GF-D8 (cell line): Measurements from ENCODE around the gene SPTBN1.

Experiments
- DNase-seq: peaks from one replicate; lab custom pipeline; 2025; lab: John Stamatoyannopoulos, UW

The SPTBN1 gene

DNA sequence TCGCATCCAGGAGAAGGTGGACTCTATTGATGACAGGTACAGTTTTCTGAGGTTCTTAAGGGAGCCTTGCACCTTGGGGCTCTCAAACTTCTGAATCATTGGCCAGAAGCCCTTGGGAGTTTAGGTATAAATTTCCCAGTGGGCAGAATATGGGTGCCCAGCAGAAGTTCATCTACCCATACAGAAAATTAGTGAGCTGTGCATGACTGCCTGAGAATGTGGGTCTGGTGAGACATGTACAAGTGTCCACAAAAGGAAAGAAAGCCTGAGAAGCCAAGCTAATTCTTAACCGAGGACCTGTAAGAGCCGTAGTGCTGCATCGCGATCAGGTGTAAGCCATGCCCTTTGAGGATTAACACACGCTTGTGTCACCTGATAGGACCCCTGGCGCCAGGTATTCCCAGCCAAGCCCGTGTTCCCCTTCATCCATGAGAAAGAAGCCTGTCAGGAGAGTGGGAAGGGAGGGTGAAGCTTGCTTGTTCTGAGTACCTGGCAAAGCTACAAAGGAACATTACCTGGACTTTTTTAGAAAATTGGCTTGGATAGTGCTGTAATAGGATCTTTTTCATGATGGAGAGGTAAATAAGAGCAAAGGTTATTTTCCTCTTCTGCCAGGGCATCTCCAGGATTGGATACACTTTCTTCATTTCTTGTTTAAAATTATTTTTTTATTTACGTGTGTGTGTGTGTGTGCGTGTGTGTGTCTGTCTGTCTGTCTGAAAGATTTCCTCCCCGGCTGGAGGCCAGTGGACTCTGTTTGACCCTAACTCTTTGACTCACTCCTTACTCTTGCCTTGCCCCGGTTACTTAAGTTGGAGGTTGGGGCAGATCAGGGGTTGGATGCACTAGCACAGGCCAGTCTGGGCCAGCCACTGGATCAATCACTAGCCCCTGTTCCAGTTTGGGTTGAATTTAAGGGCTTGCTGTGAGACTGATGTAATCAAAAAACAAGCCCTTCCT lies 176.9 kb downstream of the SPTBN1 start:
- no peak for DNase-seq

DNA sequence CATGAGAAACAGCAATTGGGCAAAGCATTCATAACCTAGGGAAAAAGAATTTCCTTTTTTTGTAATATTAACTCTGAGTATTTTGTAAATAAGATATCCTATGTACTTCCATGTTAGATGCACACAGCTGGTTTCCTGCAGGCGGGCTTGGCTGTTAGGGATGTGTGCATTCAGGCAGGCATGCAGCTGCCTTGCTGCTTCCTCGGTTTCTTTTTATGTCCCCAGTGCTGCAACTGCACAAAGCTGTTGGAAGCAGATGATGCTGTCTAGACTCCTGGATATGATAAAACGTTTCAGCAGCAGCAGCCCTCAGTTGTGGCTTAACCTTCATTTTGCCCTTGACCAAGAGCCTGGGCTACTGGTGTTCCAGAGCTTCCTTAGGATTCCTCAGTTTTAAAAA lies 177.9 kb downstream of the SPTBN1 start:
- DNase-seq = no peak

DNA sequence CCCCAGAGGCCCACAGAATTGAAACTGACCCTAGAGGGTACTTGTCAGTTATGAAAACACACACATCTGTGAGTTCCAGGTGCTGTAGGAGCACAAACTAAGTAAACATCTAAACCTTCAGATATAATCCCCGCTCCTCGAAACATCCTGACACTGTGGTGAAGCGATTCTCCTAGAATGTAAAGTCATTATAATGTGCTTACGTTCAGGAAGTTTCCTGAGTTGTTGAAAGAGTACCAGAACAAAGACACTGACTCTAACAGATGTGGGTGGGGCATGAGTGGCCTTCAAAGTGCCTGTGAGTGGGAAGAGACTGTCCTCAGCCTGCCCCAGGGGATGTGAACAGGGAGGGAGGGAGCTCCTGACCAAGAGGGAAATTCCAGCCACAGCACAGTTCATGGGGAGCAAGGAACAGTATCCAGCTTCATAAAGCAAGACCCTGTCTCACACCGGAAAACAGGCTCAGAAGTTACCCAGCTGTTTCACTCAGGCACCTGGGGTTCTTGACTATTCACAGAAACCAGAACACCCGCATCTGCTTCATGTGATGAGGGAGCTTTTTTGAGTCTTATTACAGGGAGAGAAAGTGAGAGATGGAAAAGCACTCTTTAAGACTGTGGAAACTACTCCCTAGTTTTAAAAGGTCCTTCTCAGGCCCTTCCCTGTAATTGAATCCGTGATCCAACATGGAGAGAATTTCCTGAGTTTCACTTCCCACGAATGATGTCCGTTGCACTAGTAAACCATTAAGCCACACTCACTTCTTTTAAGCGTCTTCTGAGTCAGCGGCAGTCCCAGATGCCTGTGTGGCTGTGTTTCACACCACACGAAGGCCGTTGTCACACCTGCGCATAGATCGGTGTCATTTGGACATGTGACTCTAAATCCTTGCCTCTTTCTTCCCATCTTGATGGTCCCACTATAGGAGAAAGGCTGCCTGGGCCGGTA lies 178.7 kb downstream of the SPTBN1 start:
- no peak for DNase-seq

DNA sequence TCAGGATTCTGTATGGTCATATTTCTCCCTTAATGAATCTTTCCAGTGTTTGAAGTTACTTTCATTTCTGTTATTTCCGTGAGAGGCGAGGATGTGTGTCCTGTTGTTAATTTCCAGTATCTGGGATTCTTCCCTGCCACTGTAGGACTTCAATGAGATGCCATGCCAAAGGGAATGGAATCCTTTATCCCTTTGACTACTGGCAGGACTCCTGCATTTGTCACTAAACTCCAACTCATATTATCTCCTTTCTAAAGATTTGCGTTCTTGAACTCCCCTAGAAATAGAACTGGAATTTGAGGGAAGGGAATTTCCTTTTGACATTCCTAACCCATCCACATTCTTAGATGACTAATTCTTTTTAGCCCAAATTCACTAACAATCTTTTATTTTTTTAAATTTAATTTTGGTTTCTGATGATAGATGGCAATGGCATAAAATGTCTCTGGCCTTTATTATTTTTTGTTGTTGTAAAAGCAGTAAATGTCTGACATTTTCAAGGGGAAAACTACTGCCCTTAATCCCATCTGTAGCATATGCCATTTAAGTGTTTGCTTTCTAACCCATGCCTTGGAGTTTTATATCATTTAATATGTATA lies 179.5 kb downstream of the SPTBN1 start:
- DNase-seq = no peak

DNA sequence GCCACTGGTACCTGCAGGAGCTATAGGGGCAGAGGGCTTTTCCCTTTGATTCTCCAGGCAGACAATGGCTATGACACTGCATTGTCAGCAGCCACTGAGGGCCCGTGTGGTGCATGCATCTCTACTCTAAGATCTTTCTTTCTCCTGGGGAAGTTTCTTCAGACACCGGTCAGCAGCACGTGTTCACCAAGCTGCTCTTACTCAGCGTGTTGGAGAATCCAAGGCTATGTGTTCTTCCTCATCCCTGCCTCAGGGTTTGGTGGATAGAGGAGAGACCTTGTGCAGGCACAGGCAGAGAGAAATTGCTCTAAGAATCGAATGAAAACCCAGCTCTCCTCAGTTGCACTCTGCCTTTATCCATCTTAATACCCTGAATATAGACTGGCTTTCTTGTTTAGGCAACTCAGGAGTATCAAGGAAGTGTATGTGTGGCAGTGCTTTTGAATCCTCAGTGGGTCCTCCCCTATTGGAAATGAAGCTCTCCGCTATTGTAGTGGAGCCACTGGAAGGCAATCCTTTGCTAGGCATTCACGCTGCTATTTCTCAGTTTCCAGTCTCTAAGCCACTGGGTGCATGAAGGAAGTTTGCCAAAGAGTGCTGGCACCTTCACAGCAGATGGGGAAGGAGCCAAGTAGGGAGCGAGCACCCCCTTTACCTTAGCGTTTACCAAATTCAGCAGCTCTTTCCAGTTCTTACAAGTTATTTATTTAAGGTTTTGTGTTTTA lies 180.4 kb downstream of the SPTBN1 start:
- DNase-seq = no peak

DNA sequence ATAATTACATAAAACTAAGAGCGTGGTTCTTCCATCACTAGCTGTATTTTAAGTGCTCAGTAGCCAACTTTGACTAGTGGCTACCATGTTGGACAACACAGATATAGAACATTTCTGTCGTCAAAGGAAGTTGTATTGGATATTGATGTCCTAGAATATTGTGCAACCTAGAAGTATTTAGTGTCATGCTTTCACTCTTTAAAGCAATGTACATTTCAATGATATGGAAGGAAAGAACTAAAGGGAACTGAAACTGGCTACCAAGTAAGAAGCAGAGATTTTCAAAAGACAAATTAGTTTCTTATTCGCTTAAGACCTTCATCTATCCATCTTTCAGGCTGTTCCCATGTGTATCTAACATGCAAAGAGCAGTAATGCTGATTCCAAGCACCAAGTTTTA lies 182.0 kb downstream of the SPTBN1 start:
- no peak for DNase-seq

DNA sequence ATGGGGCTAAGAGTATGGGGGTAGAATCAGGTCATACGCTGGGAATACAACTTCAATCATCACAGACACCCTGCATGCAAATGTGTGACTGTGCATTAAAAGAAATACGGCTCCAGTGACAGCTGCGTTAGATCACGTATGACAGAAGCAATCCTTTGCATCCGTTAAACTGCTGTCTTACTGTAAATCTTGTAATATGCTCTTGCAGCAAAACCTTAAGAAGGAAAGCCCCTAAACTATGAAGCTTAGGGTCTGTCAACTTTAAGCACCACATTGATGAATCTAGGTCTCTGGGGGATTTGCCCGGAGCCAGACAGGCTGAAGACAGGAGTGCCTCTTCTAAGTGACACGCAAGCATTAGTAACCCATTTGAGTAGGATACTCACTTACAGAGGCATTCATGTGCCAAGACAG lies 182.7 kb downstream of the SPTBN1 start:
- no peak for DNase-seq

DNA sequence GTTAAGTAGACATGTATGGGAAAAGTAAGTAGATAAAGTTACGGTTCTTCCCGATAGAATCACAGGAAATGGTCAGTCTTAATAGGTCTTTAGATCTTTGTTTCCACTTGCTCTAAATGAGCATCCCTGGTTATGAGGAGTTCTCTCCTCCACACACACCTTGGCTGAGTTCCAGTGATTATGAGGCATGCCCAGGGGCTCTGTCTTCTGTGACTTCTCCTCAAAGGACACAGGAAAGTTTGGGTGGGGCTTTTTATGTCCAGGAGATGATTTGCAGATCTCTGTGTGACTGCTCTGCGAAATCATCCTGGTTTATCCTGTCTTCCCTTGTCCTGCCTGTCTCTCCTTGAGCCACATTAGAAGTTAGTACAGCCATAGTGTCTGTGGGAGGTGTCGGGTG lies 183.5 kb downstream of the SPTBN1 start:
- DNase-seq = no peak

DNA sequence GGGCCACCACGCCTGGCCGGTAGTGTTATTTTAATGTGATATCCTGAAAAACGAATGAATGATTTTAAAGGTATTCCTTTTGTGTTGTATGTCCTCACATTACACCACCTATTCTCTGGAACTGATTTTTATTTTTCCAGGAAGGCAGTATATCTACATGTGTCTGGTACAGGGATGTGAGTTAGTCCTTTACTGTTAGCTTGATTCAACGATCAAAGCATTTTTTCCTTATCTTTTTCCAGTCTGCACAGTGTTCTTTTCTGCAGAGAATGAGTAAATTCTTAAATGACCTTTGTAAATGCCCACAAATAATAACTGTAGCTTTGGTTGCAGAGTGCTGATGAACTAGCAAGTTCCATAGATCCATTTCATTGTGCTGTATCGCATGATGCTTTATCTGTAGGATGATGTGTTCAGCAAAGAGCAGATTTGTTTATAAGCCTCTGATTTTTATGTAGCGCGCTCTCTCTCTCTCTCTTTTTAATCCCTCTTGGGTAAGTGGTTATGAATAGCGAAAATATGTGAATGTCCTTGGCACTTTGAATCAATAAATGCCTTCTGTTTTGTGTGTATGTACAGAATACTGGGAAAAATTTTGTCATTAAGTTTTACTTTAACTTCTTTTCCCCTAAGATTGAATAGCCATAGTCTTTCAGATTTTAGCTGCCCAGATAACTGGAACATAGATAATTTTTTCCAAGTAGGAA lies 184.9 kb downstream of the SPTBN1 start:
- no peak for DNase-seq

DNA sequence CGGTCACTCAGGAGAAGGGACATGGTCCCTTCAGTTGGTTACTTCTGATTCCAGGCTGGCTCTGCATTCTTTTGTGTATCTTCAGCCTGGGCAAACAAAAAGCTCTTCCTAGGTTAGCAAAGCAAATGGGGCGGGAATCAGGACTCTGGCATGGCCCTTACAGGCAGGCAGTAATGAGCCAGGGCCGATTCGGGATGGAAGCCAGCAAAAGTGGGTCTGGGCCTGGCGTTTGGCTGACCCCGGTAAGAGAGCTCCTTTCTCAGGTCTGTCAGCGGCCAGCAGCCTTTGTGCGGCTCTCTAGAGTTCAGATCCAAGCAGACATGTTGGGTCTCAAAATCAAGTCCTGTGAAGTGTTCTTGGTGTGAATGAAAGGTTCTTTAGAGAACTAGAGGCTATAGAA lies 185.9 kb downstream of the SPTBN1 start:
- DNase-seq = no peak

DNA sequence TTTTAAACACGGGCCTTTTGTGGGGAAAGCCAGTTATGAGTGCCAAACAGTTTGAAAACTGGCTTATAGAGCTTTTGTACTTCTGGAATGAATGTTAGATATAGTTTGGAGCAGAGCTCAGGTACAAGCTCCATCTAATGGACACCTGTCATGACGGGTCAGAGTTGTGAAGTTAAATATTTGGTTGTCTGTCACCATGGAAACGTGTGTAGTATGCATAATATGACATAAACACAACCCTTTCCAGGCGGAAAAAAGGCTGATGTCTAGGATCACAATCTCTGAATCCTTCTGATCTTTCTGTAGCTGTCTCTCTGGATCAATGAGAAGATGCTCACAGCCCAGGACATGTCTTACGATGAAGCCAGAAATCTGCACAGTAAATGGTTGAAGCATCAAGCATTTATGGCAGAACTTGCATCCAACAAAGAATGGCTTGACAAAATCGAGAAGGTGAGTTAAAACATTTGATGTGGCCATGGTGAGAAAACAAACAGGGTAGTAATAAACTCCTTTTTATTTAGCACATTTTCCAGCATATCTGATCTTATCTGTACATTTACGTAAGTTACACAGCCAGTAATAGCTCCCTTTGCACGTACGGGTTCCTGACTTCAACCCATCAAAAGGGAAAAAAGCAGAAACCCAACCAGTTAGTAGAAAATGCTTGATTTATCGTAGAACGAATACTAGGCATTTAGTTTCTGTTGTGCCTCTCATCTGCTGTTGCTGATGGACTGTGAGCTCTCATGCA lies 186.7 kb downstream of the SPTBN1 start:
- DNase-seq = no peak

DNA sequence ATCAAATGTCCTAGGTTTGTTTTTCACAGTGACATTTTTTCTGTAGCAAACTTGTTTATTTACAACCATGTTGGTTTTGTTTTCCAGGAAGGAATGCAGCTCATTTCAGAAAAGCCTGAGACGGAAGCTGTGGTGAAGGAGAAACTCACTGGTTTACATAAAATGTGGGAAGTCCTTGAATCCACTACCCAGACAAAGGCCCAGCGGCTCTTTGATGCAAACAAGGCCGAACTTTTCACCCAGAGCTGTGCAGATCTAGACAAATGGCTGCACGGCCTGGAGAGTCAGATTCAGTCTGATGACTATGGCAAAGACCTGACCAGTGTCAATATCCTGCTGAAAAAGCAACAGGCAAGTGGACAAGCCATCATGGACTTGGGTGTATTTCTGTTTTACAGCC lies 188.1 kb downstream of the SPTBN1 start:
- DNase-seq = no peak

DNA sequence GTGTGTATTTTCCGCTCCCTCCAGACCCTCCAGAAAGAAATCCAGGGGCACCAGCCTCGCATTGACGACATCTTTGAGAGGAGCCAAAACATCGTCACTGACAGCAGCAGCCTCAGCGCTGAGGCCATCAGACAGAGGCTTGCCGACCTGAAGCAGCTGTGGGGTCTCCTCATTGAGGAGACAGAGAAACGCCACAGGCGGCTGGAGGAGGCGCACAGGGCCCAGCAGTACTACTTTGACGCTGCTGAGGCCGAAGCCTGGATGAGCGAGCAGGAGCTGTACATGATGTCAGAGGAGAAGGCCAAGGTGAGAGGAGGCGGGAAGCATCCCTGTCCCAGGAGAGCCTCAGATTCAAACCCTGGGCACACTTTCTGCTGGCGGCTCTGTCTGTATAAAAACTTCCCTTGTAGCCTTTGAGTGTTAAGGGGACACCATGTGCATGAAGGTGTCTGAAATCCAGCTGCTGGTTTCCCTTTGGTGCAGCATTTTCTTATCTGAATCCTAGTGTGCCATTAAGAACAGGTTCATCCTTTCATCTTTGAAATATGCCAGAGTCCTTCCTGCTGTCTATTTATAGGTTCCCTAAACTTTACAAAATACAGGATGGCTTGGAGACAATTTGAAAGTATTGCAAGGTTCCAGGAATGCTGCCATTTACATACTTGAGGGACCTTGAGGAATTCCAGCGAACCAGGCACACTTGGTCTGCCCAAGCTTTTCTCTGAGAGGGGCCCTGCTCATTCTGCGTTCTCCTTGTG lies 190.2 kb downstream of the SPTBN1 start:
- no peak for DNase-seq

DNA sequence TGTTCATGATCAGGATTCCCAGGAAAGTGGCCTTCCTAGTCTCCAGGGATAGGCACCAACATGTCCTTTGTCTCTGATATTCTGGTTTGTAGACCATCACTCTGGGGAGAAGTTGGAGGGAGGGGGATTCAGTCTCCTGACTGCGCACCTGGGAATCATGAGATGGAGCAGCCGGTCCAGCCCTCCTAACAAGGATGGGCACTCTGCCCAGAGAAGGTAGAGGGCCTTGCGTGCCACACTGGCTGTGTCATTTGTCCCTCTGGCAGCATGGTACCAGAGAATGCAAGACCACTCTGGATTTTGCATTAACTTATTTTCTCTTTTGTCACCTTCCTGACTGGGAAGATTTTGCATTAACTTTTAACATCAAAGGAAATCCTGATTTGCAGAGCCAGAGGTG lies 192.1 kb downstream of the SPTBN1 start:
- DNase-seq = no peak

DNA sequence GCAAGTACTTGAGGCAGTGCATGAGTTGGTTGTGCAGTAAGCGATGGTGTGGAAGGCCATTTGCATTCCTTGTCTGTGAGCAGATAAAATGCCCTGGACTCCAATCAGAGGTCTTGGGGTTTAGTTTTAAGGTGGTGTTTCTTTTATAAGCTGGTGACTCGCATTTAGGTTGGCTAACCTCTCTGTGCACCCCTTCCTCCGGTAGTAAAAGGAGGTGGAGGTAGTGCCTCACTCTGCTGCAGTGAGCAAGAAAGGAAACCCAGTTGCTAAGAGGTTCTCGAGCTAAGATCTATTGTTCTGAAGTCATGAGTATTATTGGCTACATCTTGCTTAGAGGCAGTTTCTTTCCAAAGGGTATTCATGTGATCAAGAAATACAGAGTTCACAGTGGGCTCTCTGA lies 193.1 kb downstream of the SPTBN1 start:
- DNase-seq = no peak

DNA sequence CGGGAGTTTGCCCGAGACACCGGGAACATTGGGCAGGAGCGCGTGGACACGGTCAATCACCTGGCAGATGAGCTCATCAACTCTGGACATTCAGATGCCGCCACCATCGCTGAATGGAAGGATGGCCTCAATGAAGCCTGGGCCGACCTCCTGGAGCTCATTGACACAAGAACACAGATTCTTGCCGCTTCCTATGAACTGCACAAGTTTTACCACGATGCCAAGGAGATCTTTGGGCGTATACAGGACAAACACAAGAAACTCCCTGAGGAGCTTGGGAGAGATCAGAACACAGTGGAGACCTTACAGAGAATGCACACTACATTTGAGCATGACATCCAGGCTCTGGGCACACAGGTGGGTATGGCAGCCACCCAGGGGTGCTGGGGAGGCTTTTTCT lies 193.5 kb downstream of the SPTBN1 start:
- no peak for DNase-seq

DNA sequence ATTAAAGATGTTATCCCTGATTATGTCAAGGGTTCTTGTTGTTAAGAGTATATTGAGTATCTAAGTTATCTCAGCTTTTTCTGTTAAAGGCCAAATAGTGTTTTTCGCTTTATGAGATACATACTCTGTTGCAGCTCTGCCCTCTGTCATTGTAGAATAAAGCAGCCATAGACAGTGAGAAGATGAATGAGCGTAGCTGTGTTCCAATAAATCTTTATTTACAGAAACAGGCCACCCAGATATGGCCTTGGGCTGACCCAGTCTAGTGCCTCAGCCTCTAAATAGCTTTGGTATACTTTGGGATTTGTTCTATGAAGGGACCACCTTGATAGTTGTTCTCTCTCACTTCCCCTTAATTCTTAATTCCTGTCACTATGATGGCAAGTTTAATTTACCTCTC lies 194.5 kb downstream of the SPTBN1 start:
- DNase-seq = no peak

DNA sequence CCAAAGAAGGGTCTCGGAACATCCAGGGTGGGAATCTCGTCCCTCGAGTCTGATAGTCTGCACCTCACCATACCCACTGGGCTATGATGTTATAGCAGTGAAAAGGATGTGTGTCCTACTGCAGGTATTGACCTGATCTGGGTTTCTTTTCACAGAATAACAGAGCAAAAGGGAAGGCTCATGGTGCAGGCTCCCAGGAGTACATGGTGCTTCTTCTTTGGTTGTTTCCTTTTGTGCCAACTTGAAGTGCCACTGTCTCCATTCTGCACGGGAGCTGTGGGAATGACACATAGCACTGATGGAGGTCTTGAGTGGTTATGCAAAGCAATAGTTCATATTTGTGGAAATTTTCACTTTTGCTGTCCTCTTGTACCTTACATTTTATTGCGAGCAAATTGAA lies 195.2 kb downstream of the SPTBN1 start:
- no peak for DNase-seq

DNA sequence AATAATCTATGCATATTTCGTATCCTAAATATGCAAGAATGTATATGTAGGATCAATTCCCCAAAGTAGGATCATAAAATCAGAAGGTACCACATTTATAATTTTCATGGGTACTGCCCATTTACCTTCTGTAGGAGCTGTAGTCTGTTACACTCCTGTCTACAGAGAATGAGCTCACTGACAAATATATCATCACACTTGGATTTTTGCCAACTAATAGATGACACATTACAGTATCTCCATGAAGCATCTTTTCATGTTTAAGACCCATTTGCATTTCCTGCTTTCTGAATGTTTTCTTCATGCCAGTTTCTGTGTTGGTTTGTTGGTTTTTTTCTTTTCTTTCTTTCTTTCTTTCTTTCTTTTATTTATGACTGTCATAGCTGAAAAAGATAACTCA lies 196.4 kb downstream of the SPTBN1 start:
- DNase-seq = no peak
